ENCODE data around the gene IVD.
A peak's percentile ranks its signal among the peaks of the same experiment; 100 is the strongest.

IVD gene

DNA sequence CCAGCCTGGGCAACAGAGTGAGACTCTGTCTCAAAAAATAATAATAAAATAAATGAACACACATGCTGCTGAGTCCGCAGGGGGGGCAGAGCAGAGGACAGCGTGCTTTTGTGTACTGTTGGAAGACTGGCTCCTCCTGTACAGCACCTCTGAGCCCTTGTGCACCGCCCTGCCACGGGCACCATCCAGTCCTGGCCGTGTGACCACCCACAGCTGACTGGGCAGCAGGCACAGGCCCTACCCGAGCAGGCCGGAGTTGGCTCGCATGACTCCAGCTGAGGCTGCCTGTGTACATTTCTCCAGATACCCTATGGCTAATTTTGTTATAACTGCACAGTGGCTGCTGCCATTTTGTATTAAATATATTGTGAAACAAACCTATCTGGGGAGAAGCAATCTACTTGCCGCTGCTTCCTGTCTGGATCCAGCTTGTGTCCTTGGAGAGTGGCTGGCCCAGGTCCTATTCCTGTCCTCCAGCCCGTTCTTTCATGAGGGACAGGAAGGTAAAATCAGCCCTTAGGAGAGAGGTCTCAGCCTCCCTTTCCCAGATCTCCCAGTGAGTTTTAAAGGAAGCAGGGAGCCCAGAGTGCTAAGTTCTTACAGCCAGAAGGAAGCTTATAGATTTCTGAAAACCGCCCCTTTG lies 14.6 kb downstream of the IVD start:
- H3K4me1 Mint-ChIP-seq (ENCODE audit: low read depth), result no peaks in the 10 kb centered on the region
- H3K4me3 Mint-ChIP-seq, result no peak overlapping the region
- no peaks in the 10 kb centered on the region for H3K9me3 Mint-ChIP-seq
- peaks cover 16% of the 10 kb centered on the region for H3K36me3 Mint-ChIP-seq (ENCODE audit: low read depth)
- H3K27ac Mint-ChIP-seq, result no peak overlapping the region
- H3K27me3 Mint-ChIP-seq, result no peaks in the 10 kb centered on the region

DNA sequence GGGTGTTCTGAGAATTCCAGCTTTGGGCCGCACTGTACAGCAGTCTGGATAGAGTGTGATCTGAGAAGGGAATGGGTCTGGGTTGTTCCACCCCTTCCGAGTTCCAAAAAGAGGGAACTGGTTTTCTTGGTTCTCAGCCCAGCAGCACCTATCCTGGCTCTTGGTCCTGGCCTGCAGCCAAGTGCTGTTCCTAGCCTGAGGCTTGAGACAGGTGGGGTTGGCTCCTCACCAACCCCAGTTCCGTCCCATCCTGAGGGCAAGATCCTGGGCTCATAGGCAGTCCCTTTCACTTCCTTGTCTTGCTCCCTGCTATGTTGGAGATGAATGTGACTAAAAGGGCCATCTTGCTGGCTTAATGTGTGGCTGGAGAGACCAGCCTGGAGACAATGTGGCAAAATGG lies 15.2 kb downstream of the IVD start:
- Mint-ChIP-seq H3K4me3 (no peak overlapping the region), H3K27me3 (no peaks in the 10 kb centered on the region), H3K9me3 (no peaks in the 10 kb centered on the region), H3K27ac (no peak overlapping the region), H3K36me3 (ENCODE audit: low read depth) (peaks cover 10% of the 10 kb centered on the region), H3K4me1 (ENCODE audit: low read depth) (no peaks in the 10 kb centered on the region)

DNA sequence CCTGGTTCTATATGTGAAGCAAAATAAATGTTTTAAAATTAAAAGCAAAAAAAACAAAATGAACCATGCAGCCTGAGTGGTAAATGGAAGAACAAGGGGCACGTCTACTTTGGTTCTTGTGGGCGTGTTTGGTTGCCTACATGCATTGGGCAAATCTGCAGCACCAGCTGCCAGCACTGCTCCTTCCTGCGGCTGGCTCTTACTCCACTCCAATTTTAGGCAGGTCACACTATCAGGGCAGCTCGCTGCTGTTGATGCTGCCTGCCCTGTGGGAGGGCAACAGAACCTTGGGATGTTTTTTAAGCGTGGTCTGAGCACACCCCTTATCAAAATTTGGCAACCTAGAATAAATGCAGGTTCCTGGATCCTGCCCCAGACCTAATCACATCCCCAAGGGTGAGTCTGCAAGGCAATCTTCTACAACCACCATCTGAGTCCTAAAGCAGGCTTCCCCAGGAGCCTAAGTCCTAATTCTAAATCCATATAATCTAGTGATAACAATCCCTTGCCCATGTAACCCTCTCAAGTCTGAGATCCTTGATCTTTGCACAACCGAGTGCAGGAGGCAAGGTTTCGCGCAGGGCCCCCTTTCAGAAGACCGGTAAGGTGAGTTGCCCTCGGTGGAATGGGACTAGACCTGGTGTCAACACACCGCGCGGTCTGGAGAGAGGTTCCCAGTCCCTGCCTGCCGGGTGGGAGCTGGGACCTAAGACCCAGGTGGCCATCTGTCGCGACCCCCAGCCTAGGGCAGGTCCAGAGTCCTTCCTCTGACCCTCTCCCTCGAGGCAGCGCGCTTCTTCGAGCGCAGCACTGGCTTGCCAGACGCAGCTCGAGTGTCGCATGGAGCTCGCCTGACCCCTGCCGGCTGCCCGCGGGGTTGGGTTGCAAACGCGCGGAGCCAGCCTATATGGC lies 15.9 kb downstream of the IVD start:
- Mint-ChIP-seq H3K4me3 (no peak overlapping the region), H3K4me1 (ENCODE audit: low read depth) (no peaks in the 10 kb centered on the region), H3K9me3 (no peaks in the 10 kb centered on the region), H3K27me3 (no peaks in the 10 kb centered on the region), H3K27ac (no peak overlapping the region), H3K36me3 (ENCODE audit: low read depth) (peaks cover 8% of the 10 kb centered on the region)

DNA sequence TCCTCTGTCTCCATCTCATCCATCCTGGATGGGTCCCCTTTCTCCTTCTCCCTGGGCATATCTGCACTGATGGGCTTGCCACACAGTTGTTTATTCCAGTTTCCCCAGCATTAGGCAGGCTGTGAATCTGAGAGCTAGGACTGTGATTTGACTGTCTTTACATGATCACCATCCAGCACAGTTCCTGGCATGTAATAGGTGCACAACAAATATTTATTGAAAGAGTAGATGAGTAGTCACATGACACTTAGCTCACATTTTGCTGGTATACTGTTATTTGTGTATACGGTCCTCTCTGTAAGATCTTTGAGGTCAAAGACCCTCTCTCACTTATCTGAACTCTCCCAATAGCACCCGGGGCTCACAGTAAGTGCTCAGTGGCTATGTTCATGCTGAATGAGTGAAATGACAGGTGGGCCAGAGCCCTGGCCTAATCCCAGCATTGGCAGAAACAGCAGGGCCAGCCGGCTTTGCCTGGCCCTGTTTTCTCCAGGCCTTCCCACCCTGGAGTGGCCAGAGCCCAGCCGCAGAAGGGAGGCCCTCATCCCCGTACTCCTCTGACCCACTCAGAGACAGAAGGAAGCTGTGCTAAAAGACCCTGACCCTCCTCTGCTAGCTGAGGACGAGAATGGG lies 19.0 kb downstream of the IVD start:
- H3K4me1 Mint-ChIP-seq (ENCODE audit: low read depth), result no peaks in the 10 kb centered on the region
- H3K27me3 Mint-ChIP-seq, result no peaks in the 10 kb centered on the region
- H3K9me3 Mint-ChIP-seq, result no peaks in the 10 kb centered on the region
- no peaks in the 10 kb centered on the region for H3K36me3 Mint-ChIP-seq (ENCODE audit: low read depth)
- no peak overlapping the region for H3K27ac Mint-ChIP-seq
- H3K4me3 Mint-ChIP-seq, result no peak overlapping the region

DNA sequence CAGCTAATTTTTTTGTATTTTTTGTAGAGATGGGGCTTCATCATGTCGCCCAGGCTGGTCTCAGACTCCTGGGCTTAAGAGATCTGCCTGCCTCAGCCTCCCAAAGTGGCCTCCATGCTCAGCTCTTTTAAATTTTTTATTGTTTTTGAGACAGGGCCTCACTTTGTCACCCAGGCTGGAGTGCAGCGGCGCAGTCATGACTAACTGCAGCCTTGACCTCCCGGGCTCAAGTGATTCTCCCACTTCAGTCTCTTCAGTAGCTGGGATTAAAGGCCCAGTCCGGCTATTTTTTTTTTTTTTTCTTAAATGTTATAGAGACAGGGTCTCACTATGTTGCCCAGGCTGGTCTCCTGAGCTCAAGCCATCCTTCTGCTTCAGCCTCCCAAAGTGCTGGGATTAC lies 20.1 kb downstream of the IVD start:
- Mint-ChIP-seq H3K27ac (no peak overlapping the region), H3K4me3 (no peak overlapping the region), H3K9me3 (no peaks in the 10 kb centered on the region), H3K4me1 (ENCODE audit: low read depth) (no peaks in the 10 kb centered on the region), H3K36me3 (ENCODE audit: low read depth) (no peaks in the 10 kb centered on the region), H3K27me3 (no peaks in the 10 kb centered on the region)

DNA sequence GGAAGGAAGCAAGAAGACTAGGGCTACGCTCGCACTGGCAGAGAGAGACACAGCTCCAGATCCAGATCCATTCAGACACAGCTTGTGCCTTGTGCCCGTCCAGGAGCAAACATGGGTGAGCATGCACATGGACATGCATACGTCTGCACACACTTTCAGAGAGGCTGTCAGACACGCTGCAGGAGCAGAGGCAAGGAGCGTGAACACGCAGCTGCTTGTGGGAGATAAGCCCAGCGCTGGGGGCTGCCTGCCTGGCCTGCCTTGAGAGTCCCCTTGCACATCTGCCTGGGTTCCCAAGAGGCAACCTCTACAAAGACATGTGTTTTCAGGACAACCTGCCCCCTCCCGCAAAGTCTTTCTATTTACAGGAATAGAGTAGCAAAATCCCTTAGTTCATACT lies 21.6 kb downstream of the IVD start:
- H3K27ac Mint-ChIP-seq, result no peak overlapping the region

DNA sequence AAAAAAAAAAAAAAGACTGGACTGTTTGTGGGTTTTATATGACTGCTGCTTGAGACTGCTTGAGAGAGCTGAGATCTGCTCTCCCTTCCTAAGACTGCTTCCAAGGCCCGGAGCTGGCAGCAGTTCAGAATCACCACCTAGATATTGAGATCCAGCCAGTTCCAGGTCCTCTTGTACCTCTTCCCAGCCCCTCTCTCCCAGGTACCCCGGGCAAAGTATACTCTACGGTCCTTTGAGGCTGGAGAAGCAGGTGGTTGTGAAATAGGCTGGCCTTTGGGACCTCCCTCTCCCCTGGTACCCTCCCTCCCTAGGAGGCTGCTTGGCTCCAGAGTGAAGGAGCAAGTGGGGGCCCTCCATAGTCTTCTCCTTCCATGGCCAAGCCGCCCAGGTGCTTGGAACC lies 22.6 kb downstream of the IVD start:
- Mint-ChIP-seq H3K9me3 (no peaks in the 10 kb centered on the region), H3K27me3 (no peaks in the 10 kb centered on the region), H3K4me1 (ENCODE audit: low read depth) (no peaks in the 10 kb centered on the region), H3K27ac (no peak overlapping the region), H3K36me3 (ENCODE audit: low read depth) (no peaks in the 10 kb centered on the region), H3K4me3 (no peak overlapping the region)

More for the DNA sequence above, 21.6 kb downstream of the IVD start:
- no peaks in the 10 kb centered on the region for H3K4me1 Mint-ChIP-seq (ENCODE audit: low read depth)
- no peaks in the 10 kb centered on the region for H3K9me3 Mint-ChIP-seq
- no peak overlapping the region for H3K4me3 Mint-ChIP-seq
- H3K27me3 Mint-ChIP-seq, result no peaks in the 10 kb centered on the region
- H3K36me3 Mint-ChIP-seq (ENCODE audit: low read depth), result no peaks in the 10 kb centered on the region

DNA sequence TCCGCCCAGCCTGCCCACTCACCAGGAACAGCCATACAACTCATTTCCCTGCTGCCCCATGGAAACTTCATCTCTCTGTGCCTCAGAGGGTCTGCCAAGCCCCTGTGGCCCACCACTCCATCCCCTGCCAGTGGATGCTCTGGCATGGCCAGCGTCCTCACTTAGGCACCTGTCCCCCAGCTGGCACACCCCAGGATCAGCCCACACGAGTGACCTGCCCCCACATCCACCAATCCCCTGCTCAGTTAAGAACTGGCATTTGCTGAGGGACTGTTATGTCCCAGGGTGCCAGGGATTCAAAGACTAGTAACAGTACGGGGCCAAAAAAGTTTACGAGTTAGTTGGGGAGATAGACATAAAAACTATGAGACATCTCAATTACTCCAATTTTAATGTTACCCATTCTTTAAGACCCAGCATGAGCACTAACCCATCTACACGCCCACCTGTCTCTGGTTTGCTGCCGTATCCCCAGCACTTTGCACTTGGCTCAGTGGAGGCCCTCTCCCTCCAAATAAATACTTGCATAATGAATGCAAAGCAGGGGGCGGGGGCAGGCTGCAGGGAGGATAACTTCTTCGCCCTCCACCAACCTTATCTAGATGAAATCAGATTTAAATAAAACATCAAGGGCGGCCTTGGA lies 23.6 kb downstream of the IVD start:
- Mint-ChIP-seq H3K27me3 (no peaks in the 10 kb centered on the region), H3K9me3 (no peaks in the 10 kb centered on the region), H3K27ac (no peak overlapping the region), H3K4me3 (no peak overlapping the region), H3K4me1 (ENCODE audit: low read depth) (no peaks in the 10 kb centered on the region), H3K36me3 (ENCODE audit: low read depth) (no peaks in the 10 kb centered on the region)

DNA sequence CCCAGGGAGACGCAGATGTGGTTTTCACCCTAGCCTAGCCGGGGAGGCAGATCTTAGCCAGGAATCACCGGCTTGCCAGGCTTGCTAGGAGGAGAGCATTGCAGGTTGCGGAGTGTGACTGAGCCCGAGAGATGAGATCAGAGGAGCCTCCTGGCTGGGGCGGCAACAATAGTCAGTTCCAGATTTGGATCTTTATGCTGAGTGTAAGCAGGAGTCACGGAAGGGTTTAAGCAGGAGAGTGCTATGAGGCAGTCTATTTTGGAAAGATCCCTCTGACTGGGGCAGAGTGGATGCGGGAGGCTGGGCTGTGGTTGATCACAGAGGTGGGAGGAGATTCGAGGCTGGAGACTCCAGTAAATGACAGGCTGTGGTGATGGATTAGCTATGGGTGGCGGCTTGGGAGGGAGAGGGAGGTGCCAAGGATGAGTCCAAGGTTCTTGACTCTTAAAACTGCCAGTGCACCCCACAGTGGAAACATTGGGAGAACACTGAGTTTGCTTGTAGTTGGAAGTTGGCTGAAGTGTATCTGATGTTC lies 24.7 kb downstream of the IVD start:
- no peak overlapping the region for H3K4me3 Mint-ChIP-seq
- no peaks in the 10 kb centered on the region for H3K9me3 Mint-ChIP-seq
- peaks cover 2% of the 10 kb centered on the region for H3K27me3 Mint-ChIP-seq
- H3K36me3 Mint-ChIP-seq (ENCODE audit: low read depth), result no peaks in the 10 kb centered on the region
- H3K4me1 Mint-ChIP-seq (ENCODE audit: low read depth), result no peaks in the 10 kb centered on the region
- no peak overlapping the region for H3K27ac Mint-ChIP-seq

DNA sequence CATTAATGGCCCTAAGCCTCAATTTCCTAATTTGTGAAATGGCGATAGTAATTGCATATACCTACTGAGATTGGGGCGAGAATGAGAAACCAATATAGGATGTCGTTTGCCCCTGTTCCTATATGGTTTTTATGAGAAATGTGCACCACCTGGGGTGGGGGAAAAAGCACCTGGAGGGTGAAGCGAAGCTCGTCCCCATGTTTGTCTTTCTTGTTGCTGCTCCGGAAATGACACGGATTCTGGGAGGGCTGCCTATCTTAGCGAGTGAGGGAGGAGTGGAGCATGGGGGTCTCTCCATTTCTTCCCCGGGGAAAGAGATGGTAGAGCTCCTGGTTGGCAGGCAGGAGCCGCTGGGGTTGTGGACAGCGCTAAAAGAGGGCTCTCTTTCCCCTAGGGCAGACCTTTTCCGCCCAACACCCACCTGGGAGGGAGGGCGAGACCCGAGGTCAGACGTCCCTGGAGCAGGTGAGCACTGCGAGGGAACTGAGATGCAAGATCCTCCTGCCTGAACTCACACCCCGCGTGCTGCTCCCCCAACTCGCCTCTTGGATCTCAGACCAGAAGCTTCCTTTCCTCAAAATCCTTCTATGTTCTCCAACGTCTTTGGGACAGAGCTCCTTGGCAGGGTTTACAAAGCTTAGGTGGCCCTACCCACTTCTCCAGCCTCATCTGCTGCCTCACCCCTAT lies 29.6 kb downstream of the IVD start:
- Mint-ChIP-seq H3K4me1 (ENCODE audit: low read depth) (peaks cover 26% of the 10 kb centered on the region), H3K4me3 (no peak overlapping the region), H3K36me3 (ENCODE audit: low read depth) (no peaks in the 10 kb centered on the region), H3K9me3 (no peaks in the 10 kb centered on the region), H3K27me3 (peaks cover 37% of the 10 kb centered on the region), H3K27ac (no peak overlapping the region)

DNA sequence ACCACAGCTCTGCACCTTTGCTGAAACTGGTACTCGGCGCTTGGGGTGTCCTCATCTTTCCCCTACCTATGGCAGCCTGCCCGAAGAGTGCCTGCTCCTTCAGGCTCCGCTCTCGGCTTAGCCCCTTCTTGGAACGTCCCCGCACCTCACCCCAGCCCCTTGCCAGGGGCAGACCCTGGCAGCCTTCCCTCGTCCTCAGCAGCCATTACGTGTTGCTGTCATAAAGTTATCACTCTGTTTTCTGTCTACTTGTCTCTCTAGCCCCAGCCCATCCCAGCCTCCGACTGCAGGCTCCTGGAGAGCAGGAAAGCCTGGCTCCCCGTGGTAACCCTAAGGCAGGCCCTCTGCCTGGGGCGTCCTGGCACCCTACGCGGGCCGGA lies 30.1 kb downstream of the IVD start:
- Mint-ChIP-seq H3K9me3 (no peaks in the 10 kb centered on the region), H3K27ac (peak overlapping the region; percentile 22), H3K4me3 (no peak overlapping the region), H3K4me1 (ENCODE audit: low read depth) (peaks cover 28% of the 10 kb centered on the region), H3K36me3 (ENCODE audit: low read depth) (no peaks in the 10 kb centered on the region), H3K27me3 (peaks cover 37% of the 10 kb centered on the region)

DNA sequence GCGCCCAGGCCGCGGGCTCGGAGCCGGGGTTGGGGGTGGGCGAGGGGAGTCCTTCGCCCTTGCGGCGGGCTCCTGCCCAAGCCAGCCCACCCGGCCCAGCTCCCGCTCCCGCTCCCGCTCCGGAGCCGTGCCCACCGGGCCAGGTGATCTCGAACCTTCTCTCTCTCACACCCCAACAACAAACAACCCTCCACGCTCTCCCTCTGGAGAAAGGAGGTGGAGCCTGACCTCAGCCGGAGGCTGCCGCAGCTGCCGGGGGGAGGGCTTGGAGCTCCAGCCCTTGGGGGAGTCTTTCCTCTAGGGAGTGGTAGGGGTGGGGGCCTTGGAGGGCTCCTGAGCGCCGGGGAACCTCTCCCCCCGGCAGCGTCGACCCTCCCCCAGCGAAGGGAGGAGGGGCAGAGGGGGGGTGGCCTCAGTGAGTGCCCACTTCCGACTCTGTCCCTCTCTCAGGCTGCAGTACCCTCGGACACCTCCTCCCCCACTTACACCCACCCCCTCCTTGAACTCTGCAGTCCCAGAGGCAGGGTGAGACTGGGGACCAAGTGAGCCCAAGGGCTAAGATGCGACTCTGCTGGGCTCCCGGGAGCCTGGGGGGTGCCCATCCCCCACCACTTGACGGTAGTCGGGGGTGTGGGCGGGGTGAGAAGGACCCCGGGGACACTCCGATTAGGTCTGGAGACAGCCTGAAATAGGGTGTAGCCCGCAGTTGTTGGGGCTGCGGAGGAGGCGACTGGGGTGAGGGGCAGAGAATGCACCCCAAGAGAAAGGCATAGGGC lies 30.7 kb downstream of the IVD start:
- Mint-ChIP-seq H3K9me3 (no peaks in the 10 kb centered on the region), H3K27ac (no peak overlapping the region), H3K27me3 (peaks cover 37% of the 10 kb centered on the region), H3K4me1 (ENCODE audit: low read depth) (peaks cover 28% of the 10 kb centered on the region), H3K4me3 (peak overlapping the region; percentile 39), H3K36me3 (ENCODE audit: low read depth) (no peaks in the 10 kb centered on the region)

DNA sequence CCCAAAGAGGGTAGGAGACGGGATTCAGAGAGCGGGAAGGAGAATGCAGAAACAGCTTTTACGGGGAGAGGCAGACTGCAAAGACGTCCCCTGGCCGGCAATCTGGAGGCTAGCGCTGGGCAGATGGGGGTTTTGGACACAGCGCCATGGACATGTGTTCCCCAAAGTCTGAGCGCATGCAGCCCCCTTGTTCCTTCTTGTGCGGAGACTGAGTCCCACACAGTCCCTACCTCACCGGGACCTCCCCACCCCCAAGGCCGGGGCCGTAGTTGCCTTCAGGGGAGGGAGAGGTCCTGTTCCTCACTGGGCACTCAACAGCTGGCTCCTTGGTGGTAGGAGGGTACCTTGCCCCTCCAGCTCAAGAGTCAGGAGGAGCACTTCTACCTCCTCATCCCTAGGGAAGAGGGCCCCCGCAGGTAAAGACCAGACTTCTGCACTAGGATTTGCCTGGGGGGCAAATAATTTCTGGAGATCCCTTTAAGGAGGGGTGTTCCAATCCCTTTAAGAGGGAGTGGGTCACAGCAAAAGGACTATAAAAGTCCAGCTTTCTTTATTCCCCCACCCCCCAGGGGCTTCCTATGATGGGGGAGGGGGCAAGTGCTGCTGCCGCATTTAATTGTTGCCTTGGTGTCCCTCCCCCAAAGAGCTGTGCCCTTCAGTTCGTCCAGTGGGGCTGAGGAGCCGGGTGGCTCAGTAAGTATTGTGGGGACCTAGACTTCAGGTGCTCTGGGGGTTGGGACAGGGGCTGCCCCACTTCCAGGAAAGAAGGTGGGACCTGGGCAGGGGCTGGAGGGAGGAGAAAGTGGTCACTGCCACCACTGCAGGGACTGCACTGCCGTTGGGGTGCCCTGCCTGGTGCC lies 31.5 kb downstream of the IVD start:
- peaks cover 37% of the 10 kb centered on the region for H3K27me3 Mint-ChIP-seq
- H3K4me3 Mint-ChIP-seq, result peak overlapping the region; percentile 39
- no peak overlapping the region for H3K27ac Mint-ChIP-seq
- no peaks in the 10 kb centered on the region for H3K9me3 Mint-ChIP-seq
- peaks cover 28% of the 10 kb centered on the region for H3K4me1 Mint-ChIP-seq (ENCODE audit: low read depth)
- no peaks in the 10 kb centered on the region for H3K36me3 Mint-ChIP-seq (ENCODE audit: low read depth)
